Measurements from ENCODE around the gene RBM28.

The RBM28 gene

GRCh38 chr7:128366300-128366699 lies 22.6 kb upstream of the RBM28 start:
- no peak for TF ChIP-seq TAF1 (IDR thresholded peaks at IDR 0.05; ENCODE audit: borderline replicate concordance, insufficient read depth, low read length)
- no peak for TF ChIP-seq REST (IDR thresholded peaks at IDR 0.05; ENCODE audit: insufficient read depth in 1 of 2, low read depth in 2 of 2, low read length in 2 of 2)
- TF ChIP-seq SIN3A (IDR thresholded peaks at IDR 0.05; ENCODE audit: borderline replicate concordance, insufficient read depth, low read length) = no peak
- TF ChIP-seq FOXP2 (optimal IDR thresholded peaks at IDR 0.05; ENCODE audit: borderline replicate concordance, extremely low read depth, extremely low read length, insufficient read depth) = no peak
- no peak for TF ChIP-seq POLR2AphosphoS5 (IDR thresholded peaks at IDR 0.05; ENCODE audit: low read depth, low read length)

- TF ChIP-seq POLR2AphosphoS5 (IDR thresholded peaks at IDR 0.05; ENCODE audit: low read depth, low read length) = no peak
- TF ChIP-seq TAF1 (IDR thresholded peaks at IDR 0.05; ENCODE audit: borderline replicate concordance, insufficient read depth, low read length) = no peak
- no peak for TF ChIP-seq SIN3A (IDR thresholded peaks at IDR 0.05; ENCODE audit: borderline replicate concordance, insufficient read depth, low read length)
- no peak for TF ChIP-seq REST (IDR thresholded peaks at IDR 0.05; ENCODE audit: insufficient read depth in 1 of 2, low read depth in 2 of 2, low read length in 2 of 2)
- no peak for TF ChIP-seq FOXP2 (optimal IDR thresholded peaks at IDR 0.05; ENCODE audit: borderline replicate concordance, extremely low read depth, extremely low read length, insufficient read depth)
Observed at GRCh38 chr7:128365432-128365831, 21.7 kb upstream of the RBM28 start.

GRCh38 chr7:128364166-128364870 lies 20.6 kb upstream of the RBM28 start:
- TF ChIP-seq FOXP2 (optimal IDR thresholded peaks at IDR 0.05; ENCODE audit: borderline replicate concordance, extremely low read depth, extremely low read length, insufficient read depth) (no peak), TAF1 (IDR thresholded peaks at IDR 0.05; ENCODE audit: borderline replicate concordance, insufficient read depth, low read length) (no peak), SIN3A (IDR thresholded peaks at IDR 0.05; ENCODE audit: borderline replicate concordance, insufficient read depth, low read length) (no peak), POLR2AphosphoS5 (IDR thresholded peaks at IDR 0.05; ENCODE audit: low read depth, low read length) (no peak), REST (IDR thresholded peaks at IDR 0.05; ENCODE audit: insufficient read depth in 1 of 2, low read depth in 2 of 2, low read length in 2 of 2) (no peak)

- TF ChIP-seq POLR2AphosphoS5 (IDR thresholded peaks at IDR 0.05; ENCODE audit: low read depth, low read length) (no peak), SIN3A (IDR thresholded peaks at IDR 0.05; ENCODE audit: borderline replicate concordance, insufficient read depth, low read length) (no peak), REST (IDR thresholded peaks at IDR 0.05; ENCODE audit: insufficient read depth in 1 of 2, low read depth in 2 of 2, low read length in 2 of 2) (no peak), TAF1 (IDR thresholded peaks at IDR 0.05; ENCODE audit: borderline replicate concordance, insufficient read depth, low read length) (no peak), FOXP2 (optimal IDR thresholded peaks at IDR 0.05; ENCODE audit: borderline replicate concordance, extremely low read depth, extremely low read length, insufficient read depth) (no peak)
Observed at GRCh38 chr7:128363261-128363721, 19.6 kb upstream of the RBM28 start.
